BLaER1 (cell line): Measurements from ENCODE around the gene CFAP57.

Experiments used
- H3K27ac ChIP-seq: shearing (Covaris generic); formaldehyde crosslinking; 2 replicates; pipeline ENCODE4 v1.8.1; 2022
- H3K27me3 ChIP-seq: shearing (Covaris generic); formaldehyde crosslinking; 2 replicates; pipeline ENCODE4 v1.8.1; 2022
- H3K36me3 ChIP-seq: shearing (Covaris generic); formaldehyde crosslinking; 2 replicates; pipeline ENCODE4 v1.8.1; 2022
- H3K4me1 ChIP-seq: shearing (Covaris generic); formaldehyde crosslinking; 2 replicates; pipeline ENCODE4 v1.8.1; 2022
- H3K4me2 ChIP-seq: shearing (Covaris generic); formaldehyde crosslinking; 2 replicates; pipeline ENCODE4 v1.8.1; 2022
- H3K4me3 ChIP-seq: shearing (Covaris generic); formaldehyde crosslinking; 2 replicates; pipeline ENCODE4 v1.8.1; 2022
- H3K9ac ChIP-seq: shearing (Covaris generic); formaldehyde crosslinking; 2 replicates; pipeline ENCODE4 v1.8.1; 2022
- H3K9me3 ChIP-seq: shearing (Covaris generic); formaldehyde crosslinking; 2 replicates; pipeline ENCODE4 v1.8.1; 2022
- H4K20me1 ChIP-seq: shearing (Covaris generic); formaldehyde crosslinking; 2 replicates; pipeline ENCODE4 v1.8.1; 2022
- Cebpa-rat ChIP-seq: shearing (Covaris generic); IDR thresholded peaks from 2 replicates; pipeline ENCODE4 v1.8.1; 2022

The CFAP57 gene

DNA sequence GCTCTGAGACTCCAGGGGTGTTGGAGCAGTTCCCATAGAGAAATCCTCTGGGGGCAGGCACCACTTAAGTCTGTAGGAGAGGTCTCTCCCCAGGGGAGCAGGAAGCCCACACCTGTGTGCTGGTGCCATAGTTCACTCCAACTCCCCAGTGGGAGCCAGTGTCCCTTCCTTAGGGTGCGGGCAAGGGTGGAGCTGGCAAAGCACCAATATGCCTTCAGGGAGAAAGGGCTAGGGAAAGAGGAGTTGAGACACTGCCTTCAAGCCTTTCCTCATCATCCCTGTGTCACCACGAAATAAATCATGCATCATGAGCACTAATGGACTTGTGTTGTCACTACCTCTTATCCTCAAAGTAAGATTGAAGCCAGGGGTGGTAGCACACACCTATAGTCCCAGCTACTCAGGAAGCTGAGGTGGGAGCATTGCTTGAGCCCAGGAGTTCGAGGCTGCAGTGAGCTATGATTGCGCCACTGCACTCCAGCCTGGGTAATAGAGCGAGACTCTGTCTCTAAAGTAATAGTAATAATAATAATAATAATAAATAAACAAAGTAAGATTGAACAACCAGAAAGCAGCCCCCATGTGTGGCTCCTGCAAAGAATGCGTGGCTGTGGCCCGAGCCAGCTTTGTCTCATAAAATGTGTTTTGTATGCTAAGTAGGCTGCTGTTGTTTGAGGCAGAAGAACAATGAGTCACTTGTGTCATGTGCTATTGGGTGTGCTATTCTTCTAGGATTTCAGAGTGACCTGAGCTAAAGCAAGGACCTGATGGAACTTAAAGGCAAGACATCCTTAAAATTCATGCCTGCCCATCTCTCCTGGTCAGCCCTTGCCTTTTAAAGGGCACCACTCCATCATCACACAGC, 122.0 kb downstream of the CFAP57 start:
- Histone ChIP-seq H3K27ac (no peak overlapping the region), H3K4me1 (peaks cover 19% of the 10 kb centered on the region), H3K9ac (no peak overlapping the region), H3K9me3 (no peaks in the 10 kb centered on the region), H3K36me3 (no peaks in the 10 kb centered on the region), H3K27me3 (no peaks in the 10 kb centered on the region), H4K20me1 (no peaks in the 10 kb centered on the region), H3K4me2 (no peak overlapping the region), H3K4me3 (no peak overlapping the region)
- TF ChIP-seq Cebpa-rat = no peak

- no peaks in the 10 kb centered on the region for H3K27me3 ChIP-seq
- H3K9me3 ChIP-seq = no peaks in the 10 kb centered on the region
- H3K4me3 ChIP-seq = no peak overlapping the region
- H3K27ac ChIP-seq = no peak overlapping the region
- no peaks in the 10 kb centered on the region for H4K20me1 ChIP-seq
- H3K4me1 ChIP-seq = peaks cover 23% of the 10 kb centered on the region
- TF ChIP-seq Cebpa-rat = no peak
- no peak overlapping the region for H3K9ac ChIP-seq
- H3K36me3 ChIP-seq = no peaks in the 10 kb centered on the region
- no peak overlapping the region for H3K4me2 ChIP-seq
Observed at GRCh38 chr1:43294761-43295160, 122.6 kb downstream of the CFAP57 start.

DNA sequence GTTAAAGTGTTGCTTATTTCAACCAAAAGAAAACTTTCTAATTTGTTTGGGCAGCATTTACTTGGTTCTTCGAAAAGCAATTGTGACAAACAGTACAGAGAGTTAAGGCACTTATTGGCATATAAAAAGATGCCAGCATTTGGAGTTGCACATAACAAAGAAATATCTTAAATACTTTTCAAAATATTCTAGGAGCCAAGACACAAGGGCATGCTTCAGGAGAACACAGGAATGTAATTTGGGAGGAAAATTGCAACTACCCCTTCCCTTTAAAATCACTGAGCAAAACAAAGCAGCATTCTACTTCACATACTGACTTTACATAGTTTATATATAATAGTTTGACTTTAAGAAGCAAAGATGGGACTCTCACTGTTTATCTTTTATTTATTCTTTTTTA, 124.1 kb downstream of the CFAP57 start:
- no peaks in the 10 kb centered on the region for H3K36me3 ChIP-seq
- H3K4me3 ChIP-seq = no peak overlapping the region
- no peak overlapping the region for H3K4me2 ChIP-seq
- H3K4me1 ChIP-seq = peaks cover 38% of the 10 kb centered on the region
- H3K9me3 ChIP-seq = no peaks in the 10 kb centered on the region
- H3K27me3 ChIP-seq = no peaks in the 10 kb centered on the region
- no peak overlapping the region for H3K9ac ChIP-seq
- H4K20me1 ChIP-seq = no peaks in the 10 kb centered on the region
- no peak for TF ChIP-seq Cebpa-rat
- H3K27ac ChIP-seq = no peak overlapping the region

GRCh38 chr1:43298055-43298454, 125.9 kb downstream of the CFAP57 start:
- no peak overlapping the region for H3K4me3 ChIP-seq
- peaks cover 35% of the 10 kb centered on the region for H3K4me1 ChIP-seq
- no peak overlapping the region for H3K27ac ChIP-seq
- TF ChIP-seq Cebpa-rat = no peak
- H4K20me1 ChIP-seq = no peaks in the 10 kb centered on the region
- no peaks in the 10 kb centered on the region for H3K9me3 ChIP-seq
- no peaks in the 10 kb centered on the region for H3K27me3 ChIP-seq
- H3K9ac ChIP-seq = no peak overlapping the region
- no peaks in the 10 kb centered on the region for H3K36me3 ChIP-seq
- no peak overlapping the region for H3K4me2 ChIP-seq

- Histone ChIP-seq H3K27me3 (no peaks in the 10 kb centered on the region), H3K36me3 (no peaks in the 10 kb centered on the region), H3K4me3 (no peak overlapping the region), H3K4me1 (peaks cover 38% of the 10 kb centered on the region), H4K20me1 (no peaks in the 10 kb centered on the region), H3K9ac (no peak overlapping the region), H3K9me3 (no peaks in the 10 kb centered on the region), H3K27ac (no peak overlapping the region), H3K4me2 (no peak overlapping the region)
- TF ChIP-seq Cebpa-rat = no peak
Observed at GRCh38 chr1:43299101-43299500, 127.0 kb downstream of the CFAP57 start.

DNA sequence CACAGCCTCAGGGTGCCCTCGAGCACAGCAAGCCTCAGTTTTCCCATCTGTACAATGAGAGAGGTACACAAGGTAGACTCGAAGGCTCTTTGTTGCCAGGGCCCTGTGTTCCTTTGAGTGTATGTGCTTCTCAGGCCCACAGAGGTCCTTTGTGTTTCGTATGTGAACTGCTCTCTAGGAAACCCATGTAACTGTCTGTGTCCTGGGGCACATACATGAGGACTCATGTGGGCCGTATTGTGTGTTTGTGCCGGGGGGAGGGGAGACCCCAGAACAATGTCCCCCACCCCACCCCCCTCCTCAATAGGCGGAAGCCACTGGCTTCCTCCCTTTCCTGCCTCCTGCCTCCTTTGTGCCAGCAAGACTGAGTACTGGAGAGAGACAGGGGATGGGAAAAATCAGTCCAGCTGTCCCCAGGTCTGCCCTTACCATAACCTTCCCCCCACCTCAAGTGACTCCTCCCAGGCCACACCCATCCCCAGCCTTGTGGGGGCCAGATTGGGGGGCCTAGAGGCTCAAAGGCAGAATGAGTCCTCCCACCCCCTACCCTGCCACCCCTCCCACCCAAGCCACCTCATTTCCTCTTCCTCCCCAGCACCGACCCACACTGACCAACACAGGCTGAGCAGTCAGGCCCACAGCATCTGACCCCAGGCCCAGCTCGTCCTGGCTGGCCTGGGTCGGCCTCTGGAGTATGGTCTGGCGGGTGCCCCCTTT, 128.4 kb downstream of the CFAP57 start, which contains the start of gene TIE1:
TIE1 (plus strand) TSS at position 605 of the 717 bp plus-strand sequence; CDS start at position 695, 90 bp downstream.
- H3K9ac ChIP-seq = peak within 1 kb of the TSS; percentile 46; the same call in 1 of the 2 replicates
- no peak within 1 kb of the TSS for H3K4me3 ChIP-seq
- peak within 1 kb of the TSS; percentile 70 for H3K4me2 ChIP-seq
- H4K20me1 ChIP-seq = no peaks in the 10 kb centered on the region
- H3K4me1 ChIP-seq = peaks cover 45% of the 10 kb centered on the region
- no peaks in the 10 kb centered on the region for H3K36me3 ChIP-seq
- peak within 1 kb of the TSS; percentile 73 for H3K27ac ChIP-seq
- no peaks in the 10 kb centered on the region for H3K27me3 ChIP-seq
- H3K9me3 ChIP-seq = no peaks in the 10 kb centered on the region
- TF ChIP-seq Cebpa-rat = no peak

GRCh38 chr1:43302201-43302600, 130.1 kb downstream of the CFAP57 start:
- H4K20me1 ChIP-seq = no peaks in the 10 kb centered on the region
- H3K4me2 ChIP-seq = no peak overlapping the region
- no peak for TF ChIP-seq Cebpa-rat
- H3K4me3 ChIP-seq = no peak overlapping the region
- no peak overlapping the region for H3K27ac ChIP-seq
- H3K9ac ChIP-seq = no peak overlapping the region
- no peaks in the 10 kb centered on the region for H3K27me3 ChIP-seq
- no peaks in the 10 kb centered on the region for H3K36me3 ChIP-seq
- H3K4me1 ChIP-seq = peaks cover 44% of the 10 kb centered on the region
- H3K9me3 ChIP-seq = no peaks in the 10 kb centered on the region

- no peak overlapping the region for H3K4me2 ChIP-seq
- no peak for TF ChIP-seq Cebpa-rat
- H4K20me1 ChIP-seq = no peaks in the 10 kb centered on the region
- no peak overlapping the region for H3K4me3 ChIP-seq
- H3K27ac ChIP-seq = no peak overlapping the region
- no peaks in the 10 kb centered on the region for H3K36me3 ChIP-seq
- no peaks in the 10 kb centered on the region for H3K9me3 ChIP-seq
- H3K4me1 ChIP-seq = peaks cover 44% of the 10 kb centered on the region
- no peaks in the 10 kb centered on the region for H3K27me3 ChIP-seq
- no peak overlapping the region for H3K9ac ChIP-seq
Observed at GRCh38 chr1:43302721-43303470, 130.8 kb downstream of the CFAP57 start.

DNA sequence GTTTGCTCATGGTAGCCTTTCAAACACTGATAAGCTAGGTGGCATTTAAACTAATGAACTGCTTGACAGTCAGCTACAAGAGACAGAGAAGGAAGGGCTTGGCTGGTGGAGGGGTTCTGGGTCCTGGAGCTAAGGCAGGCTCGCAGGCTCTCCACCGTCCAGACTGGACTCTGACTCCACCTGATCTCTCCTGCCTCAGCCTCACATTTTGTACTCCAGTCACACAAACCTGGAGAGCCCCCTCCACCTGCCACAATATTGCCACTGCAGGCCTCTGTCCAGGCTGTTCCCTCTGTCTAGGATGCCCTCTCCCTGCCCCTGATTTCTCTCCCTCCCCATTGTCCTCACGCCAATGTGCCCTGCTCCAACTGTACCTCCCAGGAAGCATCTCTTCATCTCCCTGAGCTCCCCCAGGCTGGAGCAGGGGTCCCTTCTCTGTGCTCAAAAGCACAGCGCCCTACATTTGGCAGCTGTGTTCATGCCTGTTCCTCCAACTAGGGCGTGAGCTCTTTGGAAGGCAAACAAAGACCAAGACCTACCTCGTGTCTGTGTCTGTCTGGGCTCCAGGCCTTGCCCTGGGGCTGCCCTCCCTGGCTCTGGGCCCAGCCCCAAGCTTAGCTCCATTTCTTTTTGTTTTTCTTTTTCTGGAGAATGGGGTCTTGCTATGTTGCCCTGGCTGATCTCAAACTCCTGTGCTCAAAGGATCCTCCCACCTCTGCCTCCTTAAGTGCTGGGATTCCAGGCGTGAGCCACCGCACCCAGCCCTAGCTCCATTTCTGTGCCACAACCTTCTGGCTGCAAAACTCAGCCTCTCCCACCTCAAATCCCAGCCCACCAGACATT, 131.6 kb downstream of the CFAP57 start:
- Histone ChIP-seq H3K4me1 (peaks cover 44% of the 10 kb centered on the region), H3K36me3 (no peaks in the 10 kb centered on the region), H3K27ac (peak overlapping the region; percentile 51; the same call in 1 of the 2 replicates), H3K4me3 (no peak overlapping the region), H3K9me3 (no peaks in the 10 kb centered on the region), H3K9ac (no peak overlapping the region), H3K27me3 (no peaks in the 10 kb centered on the region), H3K4me2 (peak overlapping the region; percentile 30; the same call in 1 of the 2 replicates), H4K20me1 (no peaks in the 10 kb centered on the region)
- no peak for TF ChIP-seq Cebpa-rat
